ENCODE results near the gene MYBPC3.

MYBPC3 gene

GRCh38 chr11:47352556-47352955 is at the start of gene MYBPC3:
Gene MYBPC3, minus strand, starts transcription at chr11:47352702. Its CDS starts 55 bp downstream, at chr11:47352647.
- DNase-seq, result no peak

DNA sequence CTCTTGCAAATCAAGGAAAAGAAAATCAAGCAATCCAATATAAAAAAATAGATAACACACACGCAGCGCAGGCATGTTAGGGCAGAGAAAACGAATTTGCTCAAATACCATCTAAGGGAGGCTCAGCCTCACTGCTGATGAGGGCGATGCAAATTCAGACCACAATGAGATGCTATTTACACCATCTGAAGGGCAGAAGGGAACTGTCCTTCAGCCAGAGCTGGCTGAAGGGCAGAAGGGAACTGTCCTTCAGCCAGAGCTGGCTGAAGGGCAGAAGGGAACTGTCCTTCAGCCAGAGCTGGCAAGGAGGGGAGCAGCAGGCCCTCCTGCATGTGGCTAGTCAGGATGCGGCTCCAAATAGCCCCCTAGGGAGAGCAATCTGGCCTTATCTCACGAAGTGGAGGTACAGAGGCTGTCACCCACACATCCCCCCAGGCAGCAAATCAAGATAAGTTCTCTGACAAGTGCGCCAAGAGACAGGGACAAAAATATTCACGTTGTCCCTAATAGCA is 48.3 kb upstream of the MYBPC3 start:
- DNase-seq, result no peak

DNA sequence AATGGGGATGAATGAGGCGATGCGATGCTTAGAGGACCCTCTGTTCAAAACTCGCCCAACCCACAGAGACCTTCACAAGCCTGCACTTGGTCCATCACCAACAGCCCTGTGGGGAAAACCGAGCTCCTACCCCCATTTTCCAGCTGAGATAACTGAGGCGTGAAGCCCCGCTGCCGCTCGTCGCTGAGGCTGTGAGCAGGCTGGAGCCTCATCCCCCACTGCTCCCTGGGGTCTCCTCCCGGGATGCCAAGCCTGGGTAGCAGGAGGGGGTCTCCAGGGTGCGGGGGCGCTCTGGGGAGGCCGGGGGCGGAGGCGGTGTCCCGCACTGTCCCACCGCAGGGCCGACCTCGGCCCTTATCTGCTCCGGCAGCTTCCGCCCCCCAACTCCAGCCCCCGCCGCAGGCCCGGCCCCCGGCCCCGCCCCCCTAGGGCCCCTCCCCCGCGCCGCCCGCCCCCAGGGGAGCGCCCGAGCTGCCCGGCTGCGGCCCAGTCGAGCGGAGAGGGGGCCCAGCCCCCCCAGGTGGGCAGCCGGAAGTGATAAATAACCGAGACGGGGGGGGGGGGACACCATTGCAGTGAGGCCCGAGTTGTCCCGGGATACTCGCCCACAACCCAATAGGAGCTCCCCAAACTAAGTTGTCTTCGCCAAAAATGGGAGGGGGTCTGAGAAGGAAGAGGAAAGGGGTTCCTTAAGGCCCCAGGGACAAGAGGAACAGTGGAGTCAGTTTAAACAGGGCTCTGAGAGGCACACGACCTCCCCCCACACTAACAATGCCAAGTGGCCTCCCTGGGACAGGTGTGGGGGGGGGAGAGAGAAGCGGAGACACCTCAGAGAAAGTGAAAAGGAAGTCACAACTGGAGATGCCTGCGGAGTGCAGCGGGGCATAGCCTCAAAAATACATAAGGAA is 47.6 kb upstream of the MYBPC3 start:
- no peak for DNase-seq

DNA sequence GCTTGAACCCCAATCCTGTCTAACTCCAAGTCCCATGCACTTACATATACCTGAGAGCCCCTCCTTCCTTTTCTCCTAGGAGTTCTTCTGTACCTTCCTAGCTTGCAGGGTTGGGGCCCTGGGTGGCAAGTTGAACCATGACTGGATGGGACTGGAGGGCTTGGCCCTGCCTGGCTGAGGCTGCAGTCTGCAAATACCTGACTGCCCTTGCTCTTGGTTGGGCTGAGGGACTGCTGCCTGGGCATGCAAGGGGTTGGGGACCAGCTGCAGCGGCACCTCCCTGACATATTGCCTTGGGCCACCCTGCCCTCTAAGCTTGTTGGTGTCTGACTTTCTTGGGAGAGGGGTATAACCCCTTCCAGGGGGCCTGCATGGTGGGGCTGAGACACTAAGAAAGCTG is 46.0 kb upstream of the MYBPC3 start:
- DNase-seq, result no peak

DNA sequence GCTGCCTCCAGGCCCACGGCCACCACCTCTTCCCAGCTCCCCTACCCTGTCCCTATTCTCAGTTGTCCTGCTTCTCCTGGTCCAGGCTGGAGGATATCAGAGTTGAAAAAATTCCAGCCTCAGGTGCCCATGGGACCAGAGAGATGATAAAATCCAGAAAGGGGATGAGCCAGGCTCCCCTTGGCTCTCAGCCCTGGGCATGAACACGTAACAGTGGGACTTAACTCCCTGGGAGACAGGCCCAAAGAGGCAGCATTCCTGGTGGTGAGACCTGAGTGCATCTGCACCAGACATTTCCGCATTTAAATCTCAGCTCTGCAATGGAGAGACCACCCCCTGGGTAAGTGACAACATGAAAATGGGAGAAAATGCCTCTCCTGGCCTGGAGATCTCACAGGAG is 45.5 kb upstream of the MYBPC3 start:
- DNase-seq, result no peak

DNA sequence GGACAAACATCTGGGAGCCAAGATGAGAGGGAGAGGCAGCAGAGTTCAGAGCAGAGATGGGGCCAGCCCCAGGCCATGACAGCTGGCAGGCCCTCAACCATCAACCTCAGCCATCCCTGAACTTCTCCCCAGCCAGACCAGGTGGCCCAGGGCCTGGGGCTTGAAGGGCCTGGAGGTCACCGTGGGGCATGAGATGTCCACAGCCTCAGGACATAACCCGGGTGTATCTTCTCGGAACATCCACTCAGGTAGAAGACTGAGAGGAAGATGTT is 43.5 kb upstream of the MYBPC3 start:
- no peak for DNase-seq

GRCh38 chr11:47395223-47396048 is 42.9 kb upstream of the MYBPC3 start:
- no peak for DNase-seq

DNA sequence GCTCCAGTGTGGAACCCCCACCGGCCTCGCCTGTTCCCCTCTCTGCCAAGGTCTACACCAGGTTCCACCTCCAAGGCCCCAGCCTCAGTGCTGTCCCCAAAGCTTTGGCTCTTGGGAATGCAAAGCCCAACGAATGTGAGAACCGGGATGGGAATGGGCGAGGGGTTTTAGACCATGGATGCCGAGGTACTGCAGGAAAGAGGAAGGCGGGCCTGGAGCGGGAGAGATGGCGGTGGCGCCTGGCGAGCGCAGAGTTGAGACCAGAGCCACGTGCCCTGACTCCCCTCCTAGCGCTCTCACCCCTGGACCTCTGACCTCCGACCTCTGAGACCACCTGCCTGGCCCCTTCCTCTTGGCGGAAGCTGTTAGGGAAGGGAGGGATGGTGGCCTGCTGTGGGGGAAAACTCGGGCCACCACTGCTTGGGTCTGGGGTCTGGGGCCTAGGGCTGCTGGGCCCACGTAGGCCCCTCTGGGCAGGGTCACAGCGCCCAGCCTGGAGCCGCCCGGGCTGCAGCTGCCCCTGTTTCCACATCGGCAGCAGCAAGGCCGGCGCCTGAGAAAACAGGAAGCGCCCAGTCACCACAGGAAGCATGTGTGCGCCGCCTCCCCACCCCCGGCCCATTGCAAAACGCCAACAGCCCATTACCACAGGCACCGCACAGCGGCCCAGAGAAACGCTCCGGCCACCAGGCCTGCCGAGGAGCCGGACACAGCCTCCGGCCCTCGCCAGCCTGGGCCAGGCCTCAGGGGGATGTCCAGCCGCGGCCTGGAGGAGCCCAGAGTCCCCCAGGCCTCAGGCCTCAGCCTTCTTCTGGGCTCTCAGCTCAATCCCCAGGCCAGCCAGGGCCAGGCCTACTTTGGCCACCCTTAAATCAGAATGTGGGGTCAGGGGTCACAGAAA is 42.1 kb upstream of the MYBPC3 start:
- no peak for DNase-seq

DNA sequence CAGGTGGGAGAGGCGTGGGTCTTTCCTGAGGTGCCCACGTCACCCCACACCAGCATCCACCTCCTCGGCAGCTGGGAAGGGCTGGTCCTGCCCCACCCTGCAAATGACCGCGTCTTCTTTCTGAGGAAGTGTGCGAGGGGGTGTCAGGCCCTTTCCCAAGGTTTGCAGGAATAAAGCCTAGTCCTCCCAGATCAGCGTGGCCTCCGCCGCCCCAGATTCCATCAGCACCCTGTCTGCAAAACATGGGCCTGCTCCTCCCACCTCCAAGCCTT is 41.5 kb upstream of the MYBPC3 start:
- no peak for DNase-seq

- DNase-seq, result no peak
These were observed 40.9 kb upstream of the MYBPC3 start for GRCh38 chr11:47393163-47394049.

GRCh38 chr11:47392546-47393162 is 40.2 kb upstream of the MYBPC3 start:
- DNase-seq, result no peak

DNA sequence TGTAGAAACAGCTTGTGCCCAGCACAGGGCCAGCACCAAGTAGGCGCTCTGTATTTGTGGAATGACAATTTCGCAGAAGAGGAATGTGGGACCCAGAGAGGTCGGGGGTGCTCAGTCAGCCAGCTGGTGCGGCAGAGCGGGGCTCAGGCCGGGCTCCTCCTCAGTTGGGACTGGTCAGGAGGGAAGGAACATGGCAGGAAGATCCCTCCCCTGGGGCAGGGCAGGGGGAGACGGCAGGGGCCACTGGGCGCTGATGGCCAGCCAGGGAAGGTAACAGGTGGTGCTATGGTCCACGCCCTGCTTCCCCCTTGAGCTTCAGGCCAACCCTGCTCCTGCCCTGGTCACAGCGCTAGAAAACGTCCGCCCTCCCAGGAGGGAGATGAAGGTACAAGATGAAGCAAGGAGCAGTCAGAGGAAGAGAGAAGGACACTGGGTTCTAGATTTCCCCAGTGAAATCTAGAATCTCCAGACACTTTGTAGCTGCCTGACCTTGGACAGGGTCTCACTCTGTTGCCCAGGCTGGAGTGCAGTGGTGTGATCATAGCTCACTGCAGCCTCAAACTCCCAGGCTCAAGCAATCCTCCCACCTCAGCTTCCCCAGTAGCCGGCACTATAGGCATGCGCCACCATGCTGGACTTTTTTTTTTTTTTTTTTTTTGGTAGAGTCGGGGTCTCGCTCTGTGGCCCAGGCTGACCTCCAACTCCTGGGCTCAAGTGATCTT is 39.4 kb upstream of the MYBPC3 start:
- DNase-seq, result no peak

GRCh38 chr11:47391077-47391583 is 38.6 kb upstream of the MYBPC3 start:
- DNase-seq, result no peak

DNA sequence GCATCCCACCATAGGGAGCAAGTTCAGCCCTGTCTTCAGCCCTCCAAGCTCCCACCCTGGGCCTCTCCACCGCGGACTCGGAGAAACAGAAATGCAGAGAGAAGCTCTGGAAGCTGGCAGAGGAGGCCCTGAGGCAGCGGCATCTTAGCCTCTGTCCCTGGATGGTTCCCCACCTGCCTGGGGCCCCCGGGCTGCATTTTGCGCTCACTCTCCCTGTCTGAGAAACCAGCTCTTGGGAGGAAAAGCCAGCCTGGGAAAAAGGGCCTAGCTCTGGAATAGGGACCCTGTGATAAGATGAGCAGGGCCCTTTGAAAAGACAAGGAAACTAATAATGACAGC is 37.9 kb upstream of the MYBPC3 start:
- no peak for DNase-seq

- DNase-seq, result no peak
These were observed 37.3 kb upstream of the MYBPC3 start for GRCh38 chr11:47389577-47390421.

GRCh38 chr11:47388697-47389576 is 36.4 kb upstream of the MYBPC3 start:
- DNase-seq, result no peak

- no peak for DNase-seq
These were observed 35.6 kb upstream of the MYBPC3 start for GRCh38 chr11:47387944-47388696.

- no peak for DNase-seq
These were observed 32.0 kb upstream of the MYBPC3 start for GRCh38 chr11:47384498-47384897.

All from DMS153 (cell line).